GM21529 (cell line): ENCODE measurements around the gene ZNF619.

Experiments
- ATAC-seq: cut with Tn5 transposase; IDR thresholded peaks from one replicate; pipeline ENCODE4 v1.9.1; 2021; ENCODE audit not compliant: unreplicated experiment

The ZNF619 gene

GRCh38 chr3:40528426-40528825, 51.5 kb downstream of the ZNF619 start:
- ATAC-seq, result no peak

DNA sequence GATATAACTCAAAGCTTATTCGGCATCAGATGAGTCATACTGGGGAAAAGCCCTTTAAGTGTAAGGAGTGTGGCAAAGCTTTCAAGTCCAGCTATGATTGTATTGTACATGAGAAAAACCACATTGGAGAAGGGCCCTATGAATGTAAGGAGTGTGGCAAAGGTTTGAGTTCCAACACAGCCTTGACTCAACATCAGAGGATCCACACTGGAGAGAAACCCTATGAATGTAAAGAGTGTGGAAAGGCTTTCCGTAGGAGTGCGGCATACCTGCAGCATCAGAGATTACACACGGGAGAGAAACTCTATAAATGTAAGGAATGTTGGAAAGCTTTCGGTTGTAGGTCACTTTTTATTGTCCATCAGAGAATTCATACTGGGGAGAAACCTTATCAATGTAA, 55.3 kb downstream of the ZNF619 start:
- ATAC-seq, result no peak

DNA sequence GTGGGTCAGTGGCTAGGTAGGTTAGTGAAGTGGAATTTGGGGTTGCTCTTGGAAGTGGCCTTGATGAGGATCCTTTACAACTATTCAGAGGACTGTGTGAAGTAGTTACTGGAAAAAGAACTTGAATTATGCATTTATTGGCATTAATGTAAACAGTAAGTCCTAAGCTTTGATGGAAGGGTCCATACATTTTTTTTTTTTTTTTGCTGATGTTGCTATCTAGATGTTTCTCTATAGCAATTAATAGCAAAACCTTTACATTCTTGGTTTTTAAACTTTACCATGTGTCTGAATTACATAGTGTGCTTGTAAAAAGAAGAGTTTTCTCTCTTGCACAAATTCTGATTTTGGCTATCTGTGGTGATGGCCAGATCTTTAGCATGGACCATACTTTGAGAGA, 57.4 kb downstream of the ZNF619 start:
- no peak for ATAC-seq
